Stomach (tissue), 4 donors: ENCODE data around the gene CSRNP2.

Source experiments
- POLR2AphosphoS5 ChIP-seq, 3 donors: sonication (generic); formaldehyde crosslinking; IDR thresholded peaks; one replicate each; pipeline ENCODE4 v1.6.1; 2016; ENCODE audit warnings: antibody characterized with exemption in 3 of 3
- TF ChIP-seq, protein P1 (sequence below), 7 experiments: fragments of 450-650 bp in 4 of 7; fragments of 200-600 bp in 3 of 7; sonication (generic) in 3 of 7; IDR thresholded peaks; one replicate each; pipeline ENCODE4 v1.5.1; 2016 to 2019; ENCODE audit warnings: antibody characterized with exemption in 7 of 7, control low read depth in 2 of 7, mild to moderate bottlenecking in 1 of 7

- TF ChIP-seq, protein P1, sequence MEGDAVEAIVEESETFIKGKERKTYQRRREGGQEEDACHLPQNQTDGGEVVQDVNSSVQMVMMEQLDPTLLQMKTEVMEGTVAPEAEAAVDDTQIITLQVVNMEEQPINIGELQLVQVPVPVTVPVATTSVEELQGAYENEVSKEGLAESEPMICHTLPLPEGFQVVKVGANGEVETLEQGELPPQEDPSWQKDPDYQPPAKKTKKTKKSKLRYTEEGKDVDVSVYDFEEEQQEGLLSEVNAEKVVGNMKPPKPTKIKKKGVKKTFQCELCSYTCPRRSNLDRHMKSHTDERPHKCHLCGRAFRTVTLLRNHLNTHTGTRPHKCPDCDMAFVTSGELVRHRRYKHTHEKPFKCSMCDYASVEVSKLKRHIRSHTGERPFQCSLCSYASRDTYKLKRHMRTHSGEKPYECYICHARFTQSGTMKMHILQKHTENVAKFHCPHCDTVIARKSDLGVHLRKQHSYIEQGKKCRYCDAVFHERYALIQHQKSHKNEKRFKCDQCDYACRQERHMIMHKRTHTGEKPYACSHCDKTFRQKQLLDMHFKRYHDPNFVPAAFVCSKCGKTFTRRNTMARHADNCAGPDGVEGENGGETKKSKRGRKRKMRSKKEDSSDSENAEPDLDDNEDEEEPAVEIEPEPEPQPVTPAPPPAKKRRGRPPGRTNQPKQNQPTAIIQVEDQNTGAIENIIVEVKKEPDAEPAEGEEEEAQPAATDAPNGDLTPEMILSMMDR (IDR thresholded peaks at IDR 0.05): no peak
- TF ChIP-seq POLR2AphosphoS5 (IDR thresholded peaks at IDR 0.05): no peak
Measured at GRCh38 chr12:51013441-51013840, 70.0 kb downstream of the CSRNP2 start.
